ENCODE results near the gene EED. TPM values are rescaled to one million over a fixed set of nuclear protein-coding genes. Genes with fewer than 3 reads are reported as not detected.

Gene EED
- total RNA-seq, 1 donor from 2014 or later: 29.7 TPM

- Histone ChIP-seq H3K4me1 (no peaks in the 10 kb centered on the region), H3K27me3 (no peaks in the 10 kb centered on the region), H3K27ac (no peak overlapping the region), H3K9me3 (no peaks in the 10 kb centered on the region), H3K4me3 (no peak overlapping the region), H3K36me3 (peaks cover 0 to 8% of the 10 kb centered on the region in 2 donors)
- no peak for DNase-seq (ENCODE audit: extremely low spot score in 2 of 2)
- TF ChIP-seq CTCF (IDR thresholded peaks at IDR 0.05): no peak
- no peak for TF ChIP-seq POLR2AphosphoS5 (IDR thresholded peaks at IDR 0.05; ENCODE audit: insufficient read depth in 1 of 2, low read depth in 1 of 2)
- intact Hi-C loops (cut with DNase I): no loop called here
Observed at GRCh38 chr11:86259730-86260129, 15.2 kb downstream of the EED start.

- no peak overlapping the region for H3K27ac ChIP-seq
- no peaks in the 10 kb centered on the region for H3K4me1 ChIP-seq
- H3K27me3 ChIP-seq: no peaks in the 10 kb centered on the region
- H3K9me3 ChIP-seq: no peaks in the 10 kb centered on the region
- TF ChIP-seq POLR2AphosphoS5 (IDR thresholded peaks at IDR 0.05; ENCODE audit: insufficient read depth in 1 of 2, low read depth in 1 of 2) (no peak), CTCF (IDR thresholded peaks at IDR 0.05) (no peak), POLR2A (IDR thresholded peaks at IDR 0.05) (no peak)
- no peak overlapping the region for H3K4me3 ChIP-seq
- intact Hi-C loops (cut with DNase I): no loop called here
- DNase-seq (ENCODE audit: extremely low spot score in 2 of 2): no peak
- peaks cover 0 to 8% of the 10 kb centered on the region in 2 donors for H3K36me3 ChIP-seq
Observed at GRCh38 chr11:86261328-86261727, 16.8 kb downstream of the EED start.

- no peak for DNase-seq (ENCODE audit: extremely low spot score in 2 of 2)
- Histone ChIP-seq H3K4me3 (no peak overlapping the region), H3K4me1 (no peaks in the 10 kb centered on the region), H3K36me3 (peaks cover 0 to 6% of the 10 kb centered on the region in 2 donors), H3K9me3 (no peaks in the 10 kb centered on the region), H3K27me3 (no peaks in the 10 kb centered on the region), H3K27ac (no peak overlapping the region)
- intact Hi-C loops (cut with DNase I): no loop called here
- TF ChIP-seq POLR2A (IDR thresholded peaks at IDR 0.05): no peak
- no peak for TF ChIP-seq POLR2AphosphoS5 (IDR thresholded peaks at IDR 0.05; ENCODE audit: insufficient read depth in 1 of 2, low read depth in 1 of 2)
- no peak for TF ChIP-seq CTCF (IDR thresholded peaks at IDR 0.05)
Observed at GRCh38 chr11:86262387-86262786, 17.8 kb downstream of the EED start.

GRCh38 chr11:86264649-86265048, 20.1 kb downstream of the EED start:
- H3K36me3 ChIP-seq: peaks cover 0 to 3% of the 10 kb centered on the region in 2 donors

GRCh38 chr11:86265194-86265593, 20.6 kb downstream of the EED start:
- H3K27me3 ChIP-seq: no peaks in the 10 kb centered on the region
- no peak overlapping the region for H3K27ac ChIP-seq
- no peak overlapping the region for H3K4me3 ChIP-seq
- no peak for TF ChIP-seq POLR2AphosphoS5 (IDR thresholded peaks at IDR 0.05; ENCODE audit: insufficient read depth in 1 of 2, low read depth in 1 of 2)
- no peak for TF ChIP-seq POLR2A (IDR thresholded peaks at IDR 0.05)
- TF ChIP-seq CTCF (IDR thresholded peaks at IDR 0.05): no peak
- no peaks in the 10 kb centered on the region for H3K4me1 ChIP-seq
- intact Hi-C loops (cut with DNase I): no loop called here
- H3K36me3 ChIP-seq: peaks cover 0 to 7% of the 10 kb centered on the region in 2 donors
- H3K9me3 ChIP-seq: no peaks in the 10 kb centered on the region
- no peak for DNase-seq (ENCODE audit: extremely low spot score in 2 of 2)

More at GRCh38 chr11:86264649-86265048, 20.1 kb downstream of the EED start:
- Histone ChIP-seq H3K9me3 (no peaks in the 10 kb centered on the region), H3K27me3 (no peaks in the 10 kb centered on the region), H3K27ac (no peak overlapping the region), H3K4me1 (no peaks in the 10 kb centered on the region), H3K4me3 (no peak overlapping the region)
- no peak for DNase-seq (ENCODE audit: extremely low spot score in 2 of 2)
- intact Hi-C loops (cut with DNase I): no loop called here
- no peak for TF ChIP-seq POLR2A (IDR thresholded peaks at IDR 0.05)

Data from vagina (tissue), 2 donors.